ENCODE data around the gene LTBP4.

The LTBP4 gene

GRCh38 chr19:40581531-40581930 lies 19.6 kb upstream of the LTBP4 start:
- Histone ChIP-seq H3K27me3 (ENCODE audit: insufficient read depth, poor library complexity, severe bottlenecking) (no peaks in the 10 kb centered on the region), H3K4me3 (replicated peaks; ENCODE audit: insufficient read depth, low read length) (no peak overlapping the region), H3K27ac (replicated peaks) (no peak overlapping the region)
- DNase-seq (ENCODE audit: low read depth in 1 of 2, low spot score in 1 of 2), result no peak
- TF ChIP-seq, protein P1, sequence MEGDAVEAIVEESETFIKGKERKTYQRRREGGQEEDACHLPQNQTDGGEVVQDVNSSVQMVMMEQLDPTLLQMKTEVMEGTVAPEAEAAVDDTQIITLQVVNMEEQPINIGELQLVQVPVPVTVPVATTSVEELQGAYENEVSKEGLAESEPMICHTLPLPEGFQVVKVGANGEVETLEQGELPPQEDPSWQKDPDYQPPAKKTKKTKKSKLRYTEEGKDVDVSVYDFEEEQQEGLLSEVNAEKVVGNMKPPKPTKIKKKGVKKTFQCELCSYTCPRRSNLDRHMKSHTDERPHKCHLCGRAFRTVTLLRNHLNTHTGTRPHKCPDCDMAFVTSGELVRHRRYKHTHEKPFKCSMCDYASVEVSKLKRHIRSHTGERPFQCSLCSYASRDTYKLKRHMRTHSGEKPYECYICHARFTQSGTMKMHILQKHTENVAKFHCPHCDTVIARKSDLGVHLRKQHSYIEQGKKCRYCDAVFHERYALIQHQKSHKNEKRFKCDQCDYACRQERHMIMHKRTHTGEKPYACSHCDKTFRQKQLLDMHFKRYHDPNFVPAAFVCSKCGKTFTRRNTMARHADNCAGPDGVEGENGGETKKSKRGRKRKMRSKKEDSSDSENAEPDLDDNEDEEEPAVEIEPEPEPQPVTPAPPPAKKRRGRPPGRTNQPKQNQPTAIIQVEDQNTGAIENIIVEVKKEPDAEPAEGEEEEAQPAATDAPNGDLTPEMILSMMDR (IDR thresholded peaks at IDR 0.05; ENCODE audit: insufficient read depth, low read length), result no peak
- TF ChIP-seq REST (IDR thresholded peaks at IDR 0.05; ENCODE audit: insufficient replicate concordance, low read depth), result no peak
- TF ChIP-seq SPI1 (IDR thresholded peaks at IDR 0.05; ENCODE audit: borderline replicate concordance, low read depth), result no peak
- TF ChIP-seq POLR2AphosphoS5 (IDR thresholded peaks at IDR 0.05; ENCODE audit: low read depth), result no peak
- no peak for TF ChIP-seq GABPA (IDR thresholded peaks at IDR 0.05; ENCODE audit: low read depth)

- H3K4me3 ChIP-seq (replicated peaks; ENCODE audit: insufficient read depth, low read length), result no peak overlapping the region
- no peak for TF ChIP-seq POLR2AphosphoS5 (IDR thresholded peaks at IDR 0.05; ENCODE audit: low read depth)
- H3K27me3 ChIP-seq (ENCODE audit: insufficient read depth, poor library complexity, severe bottlenecking), result no peaks in the 10 kb centered on the region
- H3K27ac ChIP-seq (replicated peaks), result no peak overlapping the region
- DNase-seq (ENCODE audit: low read depth in 1 of 2, low spot score in 1 of 2), result no peak
Measured at GRCh38 chr19:40582467-40582866, 18.7 kb upstream of the LTBP4 start.

- H3K4me3 ChIP-seq (replicated peaks; ENCODE audit: insufficient read depth, low read length), result no peak overlapping the region
- no peaks in the 10 kb centered on the region for H3K27me3 ChIP-seq (ENCODE audit: insufficient read depth, poor library complexity, severe bottlenecking)
- no peak overlapping the region for H3K27ac ChIP-seq (replicated peaks)
- TF ChIP-seq REST (IDR thresholded peaks at IDR 0.05; ENCODE audit: insufficient replicate concordance, low read depth), result no peak
- no peak for DNase-seq (ENCODE audit: low read depth in 1 of 2, low spot score in 1 of 2)
Measured at GRCh38 chr19:40583283-40583682, 17.9 kb upstream of the LTBP4 start.

- DNase-seq (ENCODE audit: low read depth in 1 of 2, low spot score in 1 of 2), result no peak
- H3K27ac ChIP-seq (replicated peaks), result no peak overlapping the region
- H3K27me3 ChIP-seq (ENCODE audit: insufficient read depth, poor library complexity, severe bottlenecking), result no peaks in the 10 kb centered on the region
- H3K4me3 ChIP-seq (replicated peaks; ENCODE audit: insufficient read depth, low read length), result no peak overlapping the region
- TF ChIP-seq, protein P1 (IDR thresholded peaks at IDR 0.05; ENCODE audit: insufficient read depth, low read length), result no peak
- TF ChIP-seq POLR2AphosphoS5 (IDR thresholded peaks at IDR 0.05; ENCODE audit: low read depth), result no peak
- no peak for TF ChIP-seq SPI1 (IDR thresholded peaks at IDR 0.05; ENCODE audit: borderline replicate concordance, low read depth)
- TF ChIP-seq GABPA (IDR thresholded peaks at IDR 0.05; ENCODE audit: low read depth), result no peak
- no peak for TF ChIP-seq REST (IDR thresholded peaks at IDR 0.05; ENCODE audit: insufficient replicate concordance, low read depth)
Measured at GRCh38 chr19:40584007-40584406, 17.2 kb upstream of the LTBP4 start.

Data from HL-60 (cell line).